Smooth muscle cell of the umbilical artery (primary cell): ENCODE results near the gene ITGB7. TPM values are rescaled to one million over a fixed set of nuclear protein-coding genes. Genes with fewer than 3 reads are reported as not detected.

ENCODE experiments used
- total RNA-seq: library from RNA; depleted of rRNA; stranded (reverse); fragments of >200 nt; gene quantifications from 2 replicates; pipeline ENCODE4 v1.2.3, GENCODE V29; 2014

ITGB7 gene, protein sequence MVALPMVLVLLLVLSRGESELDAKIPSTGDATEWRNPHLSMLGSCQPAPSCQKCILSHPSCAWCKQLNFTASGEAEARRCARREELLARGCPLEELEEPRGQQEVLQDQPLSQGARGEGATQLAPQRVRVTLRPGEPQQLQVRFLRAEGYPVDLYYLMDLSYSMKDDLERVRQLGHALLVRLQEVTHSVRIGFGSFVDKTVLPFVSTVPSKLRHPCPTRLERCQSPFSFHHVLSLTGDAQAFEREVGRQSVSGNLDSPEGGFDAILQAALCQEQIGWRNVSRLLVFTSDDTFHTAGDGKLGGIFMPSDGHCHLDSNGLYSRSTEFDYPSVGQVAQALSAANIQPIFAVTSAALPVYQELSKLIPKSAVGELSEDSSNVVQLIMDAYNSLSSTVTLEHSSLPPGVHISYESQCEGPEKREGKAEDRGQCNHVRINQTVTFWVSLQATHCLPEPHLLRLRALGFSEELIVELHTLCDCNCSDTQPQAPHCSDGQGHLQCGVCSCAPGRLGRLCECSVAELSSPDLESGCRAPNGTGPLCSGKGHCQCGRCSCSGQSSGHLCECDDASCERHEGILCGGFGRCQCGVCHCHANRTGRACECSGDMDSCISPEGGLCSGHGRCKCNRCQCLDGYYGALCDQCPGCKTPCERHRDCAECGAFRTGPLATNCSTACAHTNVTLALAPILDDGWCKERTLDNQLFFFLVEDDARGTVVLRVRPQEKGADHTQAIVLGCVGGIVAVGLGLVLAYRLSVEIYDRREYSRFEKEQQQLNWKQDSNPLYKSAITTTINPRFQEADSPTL
- 0.30 and 0.42 TPM in 2 replicates for total RNA-seq

DNA sequence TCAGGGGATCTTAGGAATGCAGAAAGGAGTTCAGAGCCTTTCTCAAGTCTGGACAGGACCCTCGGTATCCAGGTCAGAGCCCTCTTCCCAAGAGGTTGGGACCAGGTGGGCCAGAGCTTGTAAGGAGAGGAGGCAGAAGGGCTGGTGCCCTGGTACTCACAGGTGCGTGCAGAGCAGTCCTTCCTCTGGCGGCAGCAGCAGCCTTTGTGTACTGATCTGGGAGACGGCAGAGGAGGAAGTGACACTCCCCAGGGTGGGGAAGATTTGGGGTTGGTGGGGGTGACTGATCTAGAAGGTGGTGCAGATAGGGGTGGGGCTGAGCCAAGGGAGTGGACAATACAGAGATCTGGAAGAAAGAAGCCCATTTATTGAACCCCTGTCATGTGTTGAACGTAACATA is at the start of gene ITGB7:
Gene ITGB7, minus strand, starts transcription at position 210 of the 400 bp plus-strand sequence. CDS start 6,808 bp downstream, outside the sequence.

DNA sequence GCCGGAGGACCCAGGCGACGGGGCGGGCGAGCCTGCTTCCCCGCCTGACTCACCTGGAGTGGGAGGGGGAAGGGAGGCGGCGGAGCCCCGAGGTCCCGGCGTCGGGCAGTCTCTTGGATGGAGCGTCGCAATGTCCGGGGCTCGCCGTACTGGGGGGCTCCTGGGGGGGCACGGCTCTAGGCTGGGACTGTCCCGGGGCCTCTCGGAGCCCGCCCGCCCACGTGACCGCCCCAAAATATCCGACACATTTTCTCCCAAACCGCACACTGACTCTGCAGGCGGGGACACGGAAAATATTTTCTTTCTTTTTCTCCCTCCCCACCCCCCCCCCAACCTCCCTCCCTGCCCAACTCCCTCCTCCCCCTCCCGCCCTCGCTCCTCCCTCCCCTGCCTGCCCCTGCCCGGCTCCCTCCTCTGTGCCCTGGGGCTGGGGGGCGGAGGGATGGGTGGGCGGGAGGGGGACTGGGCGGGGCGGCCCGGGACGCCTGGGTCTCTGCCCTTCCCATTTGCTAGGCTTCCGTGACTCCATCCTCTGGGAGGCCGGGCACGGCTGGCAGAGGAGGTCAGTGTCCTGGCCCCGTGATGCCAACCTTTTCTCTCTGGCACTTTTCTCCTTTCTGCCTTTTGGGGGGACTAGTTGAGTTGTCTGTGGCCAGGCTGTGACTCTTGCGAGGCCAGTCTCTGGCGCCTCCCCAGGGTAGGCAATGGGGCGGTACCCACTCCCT is 25.0 kb upstream of the ITGB7 start, which contains the start of gene RARG:
Gene RARG, minus strand, starts transcription at position 289 of the 725 bp plus-strand sequence. CDS start 4,664 bp downstream, outside the sequence.

DNA sequence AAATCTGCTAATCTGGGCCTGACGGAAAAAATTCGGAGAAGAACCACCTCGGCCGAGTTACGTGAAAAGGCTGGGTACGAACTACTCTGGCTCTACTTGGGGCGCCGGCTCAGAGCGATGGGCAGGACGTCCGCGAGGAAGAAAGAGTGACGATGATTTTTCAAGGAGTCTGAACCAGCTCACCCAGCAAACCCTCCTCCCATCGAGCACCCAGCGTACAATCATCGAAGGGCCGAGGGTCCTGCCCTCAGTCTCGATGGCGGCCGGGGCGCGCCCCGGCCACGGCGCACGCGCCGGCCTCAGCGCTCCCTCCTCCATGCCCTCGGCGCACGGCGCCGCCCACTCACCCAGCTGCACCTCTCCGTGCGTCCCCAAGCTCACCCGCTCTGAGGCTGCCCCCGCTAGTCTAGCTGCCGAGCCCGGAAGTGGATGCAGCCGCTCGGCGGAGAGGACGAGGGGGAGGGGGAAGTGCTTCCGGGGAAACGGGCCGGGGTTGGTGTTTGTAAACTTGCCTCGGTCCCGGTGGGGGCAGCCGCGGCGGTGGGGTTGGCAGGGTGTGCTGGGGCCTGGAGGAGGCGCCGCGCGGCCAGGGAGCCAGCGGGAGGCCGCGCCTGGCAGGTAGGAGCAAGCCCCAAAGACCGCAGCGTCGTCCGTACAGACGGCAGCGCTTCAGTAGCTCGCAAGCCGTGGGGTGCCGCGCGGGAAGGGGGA is 26.7 kb downstream of the ITGB7 start, which contains the start of the genes CSAD and ZNF740:
Gene CSAD, minus strand, starts transcription at position 706 of the 711 bp plus-strand sequence. CDS start 7,455 bp downstream, outside the sequence.
Gene ZNF740, plus strand, starts transcription at position 503 of the 711 bp plus-strand sequence. CDS start 1,262 bp downstream, outside the sequence.

Other genes with a start within 250 kb of the ITGB7 start
- 1,104 and 1,171 TPM in 2 replicates for gene EIF4B, start 200.8 kb downstream of the ITGB7 start, total RNA-seq
- gene TNS2, start 157.2 kb downstream of the ITGB7 start, total RNA-seq = 6.9 and 7.4 TPM in 2 replicates
- gene SPRYD3, start 127.9 kb downstream of the ITGB7 start, total RNA-seq = 24.9 and 25.1 TPM in 2 replicates
- 202 and 245 TPM in 2 replicates for gene IGFBP6, start 109.6 kb downstream of the ITGB7 start, total RNA-seq
- gene SOAT2, start 103.8 kb downstream of the ITGB7 start, total RNA-seq = not detected in 2 replicates
- 11.6 and 14.8 TPM in 2 replicates for gene ZNF740, start 26.5 kb downstream of the ITGB7 start, total RNA-seq
- gene CSAD, start 26.3 kb downstream of the ITGB7 start, total RNA-seq = 8.3 and 14.5 TPM in 2 replicates
- gene RARG, start 25.0 kb upstream of the ITGB7 start, total RNA-seq = 17.8 and 33.3 TPM in 2 replicates
- 0.59 and 5.3 TPM in 2 replicates for gene ESPL1, start 61.0 kb upstream of the ITGB7 start, total RNA-seq
- gene PFDN5, start 88.3 kb upstream of the ITGB7 start, total RNA-seq = 189 and 681 TPM in 2 replicates
- 27.6 and 31.7 TPM in 2 replicates for gene MYG1, start 92.4 kb upstream of the ITGB7 start, total RNA-seq
- 39.8 and 43.9 TPM in 2 replicates for gene AAAS, start 114.4 kb upstream of the ITGB7 start, total RNA-seq
- gene SP7, start 129.1 kb upstream of the ITGB7 start, total RNA-seq = not detected in 2 replicates
- 24.1 and 37.1 TPM in 2 replicates for gene SP1, start 172.9 kb upstream of the ITGB7 start, total RNA-seq
- not detected in 2 replicates for gene AMHR2, start 216.6 kb upstream of the ITGB7 start, total RNA-seq
- 20.2 and 23.7 TPM in 2 replicates for gene PRR13, start 234.5 kb upstream of the ITGB7 start, total RNA-seq
- gene PCBP2, start 244.9 kb upstream of the ITGB7 start, total RNA-seq = 287 and 374 TPM in 2 replicates